K562 (cell line): ENCODE measurements around the gene AKT1S1. TPM values are rescaled to one million over a fixed set of nuclear protein-coding genes. Genes with fewer than 3 reads are reported as not detected.

ENCODE experiments used
- BMI1 ChIP-seq: fragments of 150-350 bp; IDR thresholded peaks from 2 replicates; pipeline ENCODE4 v1.6.1; 2014; ENCODE audit warnings: low read length
- CLOCK ChIP-seq: fragments of 250-450 bp; sonication (Bioruptor Pico); IDR thresholded peaks from 2 replicates; pipeline ENCODE4 v1.4.0; 2020; ENCODE audit warnings: mild to moderate bottlenecking, moderate library complexity, borderline replicate concordance
- CXXC5 ChIP-seq: fragments of 250-450 bp; sonication (Bioruptor Pico); IDR thresholded peaks from 2 replicates; pipeline ENCODE4 v1.8.0; 2022; ENCODE audit warnings: inconsistent platforms, mild to moderate bottlenecking, moderate library complexity
- FOXP4 ChIP-seq: sonication (generic); formaldehyde crosslinking; IDR thresholded peaks from 2 replicates; pipeline ENCODE4 v1.8.0; 2022; ENCODE audit warnings: mild to moderate bottlenecking, missing genetic modification reagents, borderline replicate concordance
- GMEB1 ChIP-seq: fragments of 250-450 bp; sonication (Bioruptor Pico); IDR thresholded peaks from 2 replicates; pipeline ENCODE4 v1.4.0; 2020; ENCODE audit warnings: mild to moderate bottlenecking
- KDM1A ChIP-seq, 2 experiments: fragments of 450-650 bp; IDR thresholded peaks; 2 replicates each; pipeline ENCODE4 v1.6.1; 2016; ENCODE audit warnings: mild to moderate bottlenecking in 2 of 2
- MBD2 ChIP-seq: sonication (generic); IDR thresholded peaks from 2 replicates; pipeline ENCODE4 v1.6.1; 2016; ENCODE audit warnings: low read depth, borderline replicate concordance
- SAFB2 ChIP-seq: fragments of 200-400 bp; formaldehyde crosslinking; IDR thresholded peaks from 2 replicates; pipeline ENCODE4 v1.6.1; 2018; ENCODE audit warnings: borderline replicate concordance, low read length, low read depth, moderate library complexity; ENCODE audit not compliant: severe bottlenecking
- SMC3 ChIP-seq: conservative IDR thresholded peaks from 2 replicates; pipeline ENCODE4 v1.6.1; 2011; ENCODE audit warnings: low read depth, low read length, improper control_type of control experiment; ENCODE audit not compliant: insufficient read depth
- TARDBP ChIP-seq: fragments of 450-650 bp; IDR thresholded peaks from 2 replicates; pipeline ENCODE4 v1.6.1; 2016
- THRAP3 ChIP-seq: fragments of 450-650 bp; IDR thresholded peaks from 2 replicates; pipeline ENCODE4 v1.6.1; 2016; ENCODE audit warnings: mild to moderate bottlenecking, inconsistent platforms, borderline replicate concordance
- ZBTB43 ChIP-seq: sonication (generic); formaldehyde crosslinking; IDR thresholded peaks from 2 replicates; pipeline ENCODE4 v1.8.0; 2023; ENCODE audit warnings: mild to moderate bottlenecking, missing genetic modification reagents
- ZNF639 ChIP-seq, 2 experiments: fragments of 200-800 bp in 1 of 2; sonication (Bioruptor generic) in 1 of 2; sonication (generic) in 1 of 2; formaldehyde crosslinking in 1 of 2; IDR thresholded peaks in 1 of 2; conservative IDR thresholded peaks in 1 of 2; 2 replicates each; pipeline versions ENCODE4 v1.5.0 to v1.6.1; 2016 to 2020; ENCODE audit warnings: missing compliant biosample characterization in 1 of 2, missing genetic modification characterization in 1 of 2, missing genetic modification reagents in 1 of 2
- polyA plus RNA-seq, 8 experiments: library from polyadenylated mRNA; depleted of rRNA in 4 of 8; stranded (reverse) in 5 of 8; unstranded in 3 of 8; fragments of >200 nt; fragmentation: Nextera tagmentation in 2 of 8; fragmentation: Illumina TruSeq in 1 of 8; extraction: Ambion mirVana in 2 of 8; extraction: Trizol in 1 of 8; gene quantifications; 2 replicates each; pipeline versions ENCODE4 v1.2.1 to v1.2.3, GENCODE V29; 2011 to 2014; ENCODE audit warnings: inconsistent platforms in 1 of 8, missing spikeins in 1 of 8
- total RNA-seq, 7 experiments: library from RNA; depleted of rRNA in 6 of 7; stranded (reverse); fragments of >200 nt in 6 of 7; fragmentation: Illumina TruSeq in 2 of 7; extraction: Trizol in 2 of 7; gene quantifications; 2 replicates each; pipeline versions ENCODE4 v1.2.1 to v1.2.3, GENCODE V29; 2011 to 2021; ENCODE audit warnings: low replicate concordance in 1 of 7

AKT1S1 gene
- total and polyA plus RNA-seq, 9 of the 15 experiments (the other 6 are each of a cell fraction or from before 2014, with no cell fraction given): 1.2 to 50.3 (median 17.1) TPM

- TF ChIP-seq KDM1A (IDR thresholded peaks at IDR 0.05): no peak
- no peak for TF ChIP-seq ZBTB43 (CRISPR knock-in tag)
- peak; percentile 20; the same call in 1 of the 2 replicates for TF ChIP-seq BMI1
- TF ChIP-seq MBD2: peak; percentile 62; the same call in 1 of the 2 replicates
- peak in 1 of 2 experiments; percentile 77; a peak in 2 of 4 replicates for TF ChIP-seq ZNF639 (CRISPR knock-in tag; conservative IDR thresholded peaks at IDR 0.05 in 1 of 2, IDR thresholded peaks at IDR 0.05 in 1 of 2)
- no peak; the same call in 1 of the 2 replicates for TF ChIP-seq FOXP4
- TF ChIP-seq SMC3: no peak
- peak; percentile 70 for TF ChIP-seq CXXC5
- TF ChIP-seq TARDBP: 0 out of 2 replicates have a peak, but pooled peaks have one; percentile 54
- no peak for TF ChIP-seq GMEB1
- no peak for TF ChIP-seq CLOCK (CRISPR knock-in tag)
- no peak for TF ChIP-seq THRAP3
- no peak for TF ChIP-seq SAFB2
These were observed 10.0 kb downstream of the AKT1S1 start, which contains the start of gene PNKP (continued) for GRCh38 chr19:49866933-49867782.
